Peyer's patch (tissue), 4 donors: ENCODE measurements around the gene REPS1.

Experiments
- CTCF ChIP-seq, 6 experiments: fragments of 450-650 bp in 4 of 6; fragments of 200-600 bp in 2 of 6; sonication (generic) in 1 of 6; IDR thresholded peaks; one replicate each; pipeline ENCODE4 v1.5.1; 2017 to 2019; ENCODE audit warnings: antibody characterized with exemption in 6 of 6, mild to moderate bottlenecking in 3 of 6, moderate library complexity in 1 of 6
- POLR2A ChIP-seq, 2 donors: fragments of 450-650 bp; IDR thresholded peaks; one replicate each; pipeline ENCODE4 v1.5.1; 2017; ENCODE audit warnings: antibody characterized with exemption in 2 of 2, mild to moderate bottlenecking in 2 of 2, moderate library complexity in 2 of 2

- TF ChIP-seq CTCF (IDR thresholded peaks at IDR 0.05): no peak
- no peak for TF ChIP-seq POLR2A (IDR thresholded peaks at IDR 0.05)
Observed at GRCh38 chr6:138909975-138910374, 78.1 kb downstream of the REPS1 start.
